Epidermal melanocyte (primary cell): Measurements from ENCODE around the gene NPHS1.
"Not testable (repeated sequence)": the region's sequence is repeated elsewhere in the genome, so short reads cannot be mapped to it uniquely, and the experiment has no call there.

ENCODE experiments used
- DNase-seq: peaks from one replicate; pipeline ENCODE4 v3.0.0; 2011; ENCODE audit warnings: low spot score; ENCODE audit not compliant: insufficient read length

Gene NPHS1

DNA sequence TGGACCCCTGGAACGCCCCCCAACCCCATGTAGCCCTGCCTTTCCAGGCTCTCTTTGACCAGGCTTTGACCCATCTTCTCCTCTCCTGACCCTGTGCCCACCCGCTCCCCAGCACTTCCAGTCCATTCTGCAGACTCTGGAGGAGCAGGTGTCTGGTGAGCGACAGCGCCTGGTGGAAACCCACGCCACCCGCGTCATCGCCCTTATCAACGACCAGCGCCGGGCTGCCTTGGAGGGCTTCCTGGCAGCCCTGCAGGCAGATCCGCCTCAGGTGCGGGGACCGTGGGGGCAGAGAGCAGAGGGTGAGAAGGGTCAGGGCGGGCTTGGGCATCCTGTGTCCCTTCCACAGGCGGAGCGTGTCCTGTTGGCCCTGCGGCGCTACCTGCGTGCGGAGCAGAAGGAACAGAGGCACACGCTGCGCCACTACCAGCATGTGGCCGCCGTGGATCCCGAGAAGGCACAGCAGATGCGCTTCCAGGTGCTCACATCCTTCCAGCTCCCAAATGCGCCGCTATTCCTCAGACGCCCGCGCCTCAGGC is 22.2 kb upstream of the NPHS1 start:
- DNase-seq: no peak

GRCh38 chr19:35872180-35872579 is 19.9 kb upstream of the NPHS1 start:
- no peak for DNase-seq

DNA sequence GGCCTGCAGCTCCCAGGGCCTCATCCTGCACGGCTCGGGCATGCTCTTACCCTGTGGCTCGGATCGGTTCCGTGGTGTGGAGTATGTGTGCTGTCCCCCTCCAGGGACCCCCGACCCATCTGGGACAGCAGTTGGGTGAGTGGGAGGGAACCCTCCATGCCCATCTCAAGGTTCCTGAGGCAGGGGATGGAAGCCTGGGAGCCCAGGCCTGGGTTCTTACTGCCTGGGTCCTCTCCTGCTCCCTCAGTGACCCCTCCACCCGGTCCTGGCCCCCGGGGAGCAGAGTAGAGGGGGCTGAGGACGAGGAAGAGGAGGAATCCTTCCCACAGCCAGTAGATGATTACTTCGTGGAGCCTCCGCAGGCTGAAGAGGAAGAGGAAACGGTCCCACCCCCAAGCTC is 19.3 kb upstream of the NPHS1 start:
- no peak for DNase-seq

GRCh38 chr19:35870798-35871197 is 18.5 kb upstream of the NPHS1 start:
- no peak for DNase-seq

- DNase-seq: not testable (repeated sequence)
Measured at GRCh38 chr19:35870124-35870736, 17.9 kb upstream of the NPHS1 start.

- no peak for DNase-seq
Measured at GRCh38 chr19:35869327-35870123, 17.2 kb upstream of the NPHS1 start.

DNA sequence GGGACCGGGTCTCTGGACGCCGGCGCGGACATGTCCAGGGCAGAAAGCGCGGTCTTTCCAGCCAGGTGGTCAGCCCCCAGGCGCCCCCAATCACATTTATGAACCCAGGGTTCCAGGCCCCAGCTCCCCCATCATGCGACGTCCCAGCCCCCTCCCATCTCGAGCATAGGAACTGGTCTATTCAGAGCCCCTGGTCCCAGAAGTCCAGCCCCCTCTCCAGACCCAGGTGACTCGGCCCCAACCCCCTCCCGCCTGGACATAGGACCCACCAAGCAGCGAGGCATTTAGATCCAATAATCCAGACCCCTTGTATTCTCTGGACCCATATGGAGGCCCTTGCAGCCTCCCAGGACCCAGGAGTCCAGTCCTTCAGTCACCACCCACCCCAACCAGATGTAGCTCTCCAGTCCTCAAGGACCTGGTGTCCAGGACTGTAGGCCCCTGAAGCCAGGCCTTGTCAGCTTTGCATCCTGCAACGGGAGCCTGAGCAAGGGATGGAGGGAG is 16.6 kb upstream of the NPHS1 start:
- no peak for DNase-seq

- DNase-seq: no peak
Measured at GRCh38 chr19:35868172-35868822, 16.0 kb upstream of the NPHS1 start, which contains the start of gene APLP1. Gene APLP1 (plus strand): TSS chr19:35868574. CDS start chr19:35868637, 63 bp downstream.

DNA sequence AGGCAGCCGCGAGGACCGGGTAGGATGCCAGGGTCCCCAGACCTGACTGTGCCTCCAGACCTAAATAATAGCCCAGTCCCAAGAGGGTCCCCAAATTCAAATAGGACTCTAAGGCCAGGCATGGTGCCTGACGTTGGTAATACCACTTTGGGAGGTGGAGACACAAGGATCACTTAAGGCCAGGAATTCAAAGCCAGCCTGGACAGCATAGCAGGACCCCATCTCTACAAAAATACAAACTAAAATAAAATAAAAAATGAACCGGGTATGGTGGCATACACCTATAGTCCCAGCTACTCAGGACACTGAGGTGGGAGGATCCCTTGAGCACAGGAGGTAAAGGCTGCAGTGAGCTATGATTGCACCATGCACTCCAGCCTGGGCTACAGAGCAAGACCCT is 10.7 kb upstream of the NPHS1 start:
- no peak for DNase-seq

GRCh38 chr19:35862528-35862927 is 10.2 kb upstream of the NPHS1 start:
- no peak for DNase-seq

DNA sequence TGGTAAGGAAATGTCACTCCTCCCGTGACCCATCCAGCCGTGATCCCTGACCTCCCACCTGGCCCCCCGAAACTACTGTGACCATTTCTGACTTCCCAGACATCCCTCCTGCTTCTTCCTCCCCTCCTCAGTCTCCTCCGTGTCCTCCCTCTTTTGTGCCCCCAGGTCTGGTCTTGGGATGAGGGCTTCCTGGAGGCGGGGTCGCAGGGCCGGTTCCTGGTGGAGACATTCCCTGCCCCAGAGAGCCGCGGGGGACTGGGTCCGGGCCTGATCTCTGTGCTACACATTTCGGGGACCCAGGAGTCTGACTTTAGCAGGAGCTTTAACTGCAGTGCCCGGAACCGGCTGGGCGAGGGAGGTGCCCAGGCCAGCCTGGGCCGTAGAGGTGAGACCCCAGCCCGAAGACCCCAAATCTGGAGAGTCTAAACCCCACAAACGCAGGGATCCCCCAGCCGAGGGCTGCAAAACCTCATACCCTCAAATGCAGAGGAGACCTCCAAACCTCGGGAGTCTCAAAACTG is 9.4 kb upstream of the NPHS1 start:
- no peak for DNase-seq

- peak; percentile 63 for DNase-seq
Measured at GRCh38 chr19:35860818-35861639, 8.7 kb upstream of the NPHS1 start.

- no peak for DNase-seq
Measured at GRCh38 chr19:35860436-35860817, 8.1 kb upstream of the NPHS1 start.

- DNase-seq: no peak
Measured at GRCh38 chr19:35859414-35859813, 7.1 kb upstream of the NPHS1 start.

DNA sequence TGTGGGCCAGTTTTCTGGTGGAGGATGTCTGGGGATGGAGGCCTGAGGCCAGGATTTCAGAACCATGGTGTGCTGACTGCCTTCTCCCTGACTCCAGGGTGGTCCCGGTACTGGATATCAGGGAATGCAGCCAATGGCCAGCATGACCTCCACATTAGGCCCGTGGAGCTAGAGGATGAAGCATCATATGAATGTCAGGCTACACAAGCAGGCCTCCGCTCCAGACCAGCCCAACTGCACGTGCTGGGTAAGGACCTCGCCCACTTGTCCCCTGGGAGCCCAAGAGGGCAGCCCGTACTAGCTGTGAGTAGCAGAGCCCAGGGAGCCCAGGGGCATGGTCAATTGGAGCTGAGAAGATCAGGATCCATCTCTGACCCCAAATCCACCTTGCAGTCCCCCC is 6.0 kb upstream of the NPHS1 start:
- DNase-seq: no peak

DNA sequence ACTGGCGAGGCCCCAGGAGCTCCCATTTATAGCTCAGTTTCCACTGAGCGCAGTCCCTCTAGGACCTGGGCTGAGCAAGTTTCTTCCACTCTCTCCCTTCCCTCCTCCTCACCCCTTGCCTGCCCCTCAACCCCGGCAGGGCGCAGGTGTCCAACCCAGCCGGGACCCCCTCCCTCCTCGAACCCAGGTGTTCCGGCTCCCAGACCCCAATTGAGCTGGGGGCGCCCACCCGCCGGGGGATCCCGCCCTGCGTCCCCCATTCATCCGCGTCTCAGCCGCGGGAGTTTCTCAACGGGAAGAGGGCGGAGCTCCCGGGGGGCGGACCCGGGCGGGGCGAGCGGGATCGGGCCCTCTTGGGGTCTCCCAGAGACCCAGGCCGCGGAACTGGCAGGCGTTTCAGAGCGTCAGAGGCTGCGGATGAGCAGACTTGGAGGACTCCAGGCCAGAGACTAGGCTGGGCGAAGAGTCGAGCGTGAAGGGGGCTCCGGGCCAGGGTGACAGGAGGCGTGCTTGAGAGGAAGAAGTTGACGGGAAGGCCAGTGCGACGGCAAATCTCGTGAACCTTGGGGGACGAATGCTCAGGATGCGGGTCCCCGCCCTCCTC is 4.3 kb upstream of the NPHS1 start, which contains the start of gene KIRREL2:
Gene KIRREL2, plus strand, starts transcription at position 366 of the 604 bp plus-strand sequence. Its CDS starts 209 bp downstream, at position 575.
- no peak for DNase-seq

- no peak for DNase-seq
Measured at GRCh38 chr19:35853038-35853756, 893 bp upstream of the NPHS1 start.

GRCh38 chr19:35851213-35852028 is 883 bp downstream of the NPHS1 start:
- DNase-seq: no peak
